B cell (primary cell): ENCODE data around the gene KIAA1614. TPM values are rescaled to one million over a fixed set of nuclear protein-coding genes. Genes with fewer than 3 reads are reported as not detected.
A peak's percentile ranks its signal among the peaks of the same experiment; 100 is the strongest.

Experiments
- ATAC-seq: fragments of 200-7000 bp; cut with Tn5 transposase; one replicate; pipeline ENCODE4 v1.10.0; 2021; ENCODE audit warnings: low read depth, mild to moderate bottlenecking, moderate number of reproducible peaks, moderate library complexity
- CTCF ChIA-PET: fragments of 350-600 bp; sonication (Branson Sonifier 250); formaldehyde crosslinking; loops from one replicate; lab custom pipeline; 2021; ENCODE audit warnings: antibody characterized with exemption, inconsistent platforms; lab: Charles Lee
- POLR2A ChIA-PET: fragments of 350-600 bp; sonication (Branson Sonifier 250); formaldehyde crosslinking; loops from one replicate; lab custom pipeline; 2021; ENCODE audit warnings: antibody characterized with exemption; lab: Charles Lee
- DNase-seq: peaks from one replicate; pipeline ENCODE4 v3.0.0; 2013
- H2AFZ ChIP-seq: 2 replicates; pipeline ENCODE4 v1.6.1; 2012; ENCODE audit warnings: mild to moderate bottlenecking, low read depth, low read length; ENCODE audit not compliant: insufficient read depth, poor library complexity, severe bottlenecking
- H3K27ac ChIP-seq, 2 donors: 1 replicate in 1 of 2; 2 replicates in 1 of 2; pipeline ENCODE4 v1.5.1; 2012 to 2013; ENCODE audit warnings: low read length in 2 of 2, mild to moderate bottlenecking in 2 of 2, moderate library complexity in 1 of 2
- H3K27me3 ChIP-seq, 4 experiments: fragments of 200-600 bp in 1 of 4; sonication (generic) in 1 of 4; replicated peaks in 1 of 4; 1 replicate in 2 of 4; 2 replicates in 2 of 4; pipeline versions ENCODE4 v1.6.1 to v1.7.0; 2013 to 2016; ENCODE audit warnings: low read length in 3 of 4, mild to moderate bottlenecking in 2 of 4, mixed read lengths in 1 of 4, moderate library complexity in 1 of 4; ENCODE audit not compliant: insufficient read depth in 4 of 4, control insufficient read depth in 3 of 4; ENCODE audit errors: control extremely low read depth in 1 of 4
- H3K36me3 ChIP-seq, 2 experiments: replicated peaks in 1 of 2; 1 replicate in 1 of 2; 2 replicates in 1 of 2; pipeline versions ENCODE4 v1.6.1 to v1.7.1; 2013; ENCODE audit warnings: low read length in 1 of 2; ENCODE audit not compliant: insufficient read depth in 2 of 2, control insufficient read depth in 1 of 2; ENCODE audit errors: control extremely low read depth in 1 of 2, extremely low read depth in 1 of 2
- H3K4me1 ChIP-seq, 2 donors: fragments of 200-600 bp in 1 of 2; sonication (generic) in 1 of 2; 1 replicate in 1 of 2; 2 replicates in 1 of 2; pipeline versions ENCODE4 v1.5.1 to v1.6.1; 2013 to 2017; ENCODE audit warnings: low read length in 2 of 2; ENCODE audit not compliant: control insufficient read depth in 2 of 2, insufficient read depth in 2 of 2
- H3K4me2 ChIP-seq: replicated peaks from 2 replicates; pipeline ENCODE3; 2012; ENCODE audit warnings: mild to moderate bottlenecking, low read depth, low read length; ENCODE audit not compliant: poor library complexity, severe bottlenecking
- H3K4me3 ChIP-seq, 5 experiments: fragments of 200-600 bp in 1 of 5; sonication (generic) in 1 of 5; 1 replicate in 3 of 5; 2 replicates in 2 of 5; pipeline versions ENCODE4 v1.5.1 to v1.7.0; 2011 to 2016; ENCODE audit warnings: low read length in 4 of 5, mild to moderate bottlenecking in 4 of 5, low read depth in 2 of 5, control low read depth in 1 of 5, moderate library complexity in 1 of 5; ENCODE audit not compliant: insufficient read depth in 1 of 5; ENCODE audit errors: control extremely low read depth in 1 of 5, extremely low read depth in 1 of 5
- H3K79me2 ChIP-seq: fragments of 200-600 bp; sonication (generic); one replicate; pipeline ENCODE4 v1.6.0; 2016; ENCODE audit warnings: low read length; ENCODE audit not compliant: control insufficient read depth, insufficient read depth
- H3K9ac ChIP-seq: fragments of 200-600 bp; sonication (generic); 2 replicates; pipeline ENCODE4 v1.6.1; 2017; ENCODE audit warnings: mild to moderate bottlenecking, low read length, moderate library complexity
- H3K9me3 ChIP-seq, 3 donors: one replicate each; pipeline versions ENCODE4 v1.6.1 to v1.7.1; 2013; ENCODE audit warnings: low read length in 2 of 3; ENCODE audit not compliant: control insufficient read depth in 2 of 3, insufficient read depth in 1 of 3; ENCODE audit errors: control extremely low read depth in 1 of 3
- H4K20me1 ChIP-seq: 2 replicates; pipeline ENCODE4 v1.6.0; 2012; ENCODE audit warnings: mild to moderate bottlenecking, low read length; ENCODE audit not compliant: insufficient read depth, control insufficient read depth, poor library complexity, severe bottlenecking
- H3K27ac Mint-ChIP-seq: one replicate; pipeline ENCODE4 v1.8.0; 2021; ENCODE audit warnings: mixed read lengths
- H3K27me3 Mint-ChIP-seq: one replicate; pipeline ENCODE4 v1.8.0; 2021; ENCODE audit warnings: mixed read lengths
- H3K4me1 Mint-ChIP-seq: one replicate; pipeline ENCODE4 v1.8.0; 2021; ENCODE audit warnings: mixed read lengths
- H3K4me3 Mint-ChIP-seq: one replicate; pipeline ENCODE4 v1.8.0; 2021; ENCODE audit warnings: mixed read lengths
- H3K9me3 Mint-ChIP-seq: one replicate; pipeline ENCODE4 v1.8.0; 2022; ENCODE audit warnings: mixed read lengths; ENCODE audit not compliant: insufficient read depth
- EZH2 ChIP-seq: IDR thresholded peaks from 2 replicates; pipeline ENCODE4 v1.6.1; 2012; ENCODE audit warnings: borderline replicate concordance, low read depth, mild to moderate bottlenecking, moderate library complexity, low read length; ENCODE audit not compliant: insufficient read depth, poor library complexity, severe bottlenecking
- WGBS: methylation state at CpG from one replicate; pipeline ENCODE4 v1.1.5; 2013; ENCODE audit warnings: missing lambda C conversion rate; ENCODE audit not compliant: insufficient coverage; 5-methylcytosine and 5-hydroxymethylcytosine counted together
- intact Hi-C: fragments of 100-400 bp; cut with micrococcal nuclease; formaldehyde crosslinking; loops from one replicate; pipeline ENCODE4 v1.10.0; 2022
- polyA plus RNA-seq: library from polyadenylated mRNA; depleted of rRNA; stranded (reverse); fragments of >200 nt; gene quantifications from 2 replicates; pipeline ENCODE4 v1.2.3, GENCODE V29; 2012
- total RNA-seq, 2 donors: library from RNA; stranded (reverse); fragments of 120-200 nt in 1 of 2; gene quantifications; 1 replicate in 1 of 2; 2 replicates in 1 of 2; pipeline versions ENCODE4 v1.2.3 to v1.2.4, GENCODE V29; 2013 to 2022
- TF ChIP-seq, protein P1 (sequence below): fragments of 200-600 bp; IDR thresholded peaks from one replicate; pipeline ENCODE4 v1.8.0; 2022; ENCODE audit warnings: antibody characterized with exemption, mild to moderate bottlenecking

Gene KIAA1614
- total and polyA plus RNA-seq, 2 donors (not counting 1 experiment from before 2014, with no cell fraction given): 0.03 to 0.22 TPM

DNA sequence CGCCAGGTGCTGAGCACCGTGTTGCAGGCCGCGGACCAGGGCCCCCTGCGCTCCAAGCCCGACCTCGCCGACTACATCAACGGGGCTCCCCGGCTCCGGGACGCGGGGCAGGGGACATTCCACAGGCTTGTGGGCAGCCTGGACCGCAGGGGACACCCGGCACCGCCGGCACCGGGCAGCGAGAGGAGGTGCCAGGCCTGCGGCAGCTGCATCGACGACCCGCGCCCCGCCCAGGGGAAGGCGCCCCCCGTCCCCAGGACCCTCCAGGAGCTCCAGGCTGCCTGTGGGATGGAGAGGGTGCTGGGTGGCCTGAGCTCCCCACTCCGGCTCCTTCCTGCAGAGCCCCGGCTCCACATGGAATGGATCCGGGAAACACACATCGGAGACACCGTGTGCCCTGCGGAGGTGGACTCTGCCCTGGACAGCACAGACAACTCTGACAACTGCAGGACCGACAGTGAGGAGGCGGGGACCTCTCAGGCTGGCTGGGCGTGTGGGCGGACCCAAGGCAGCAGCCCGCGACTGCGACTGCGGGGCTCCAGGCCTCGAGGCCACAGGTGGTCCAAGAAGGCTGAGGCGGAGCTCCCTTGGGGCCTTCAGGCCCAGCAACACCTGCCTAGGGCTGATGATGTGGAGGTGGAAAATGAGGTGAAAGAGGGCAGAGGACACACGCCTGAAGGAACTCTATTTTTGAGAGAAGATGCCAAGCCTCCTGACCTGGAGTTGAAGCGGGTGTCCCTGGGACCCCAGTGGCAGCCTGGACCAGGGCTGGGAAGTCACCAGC, 22.8 kb downstream of the KIAA1614 start:
- no peak overlapping the region for H3K9ac ChIP-seq
- Mint-ChIP-seq H3K4me3 (no peak overlapping the region), H3K27ac (no peak overlapping the region), H3K4me1 (peaks cover 25% of the 10 kb centered on the region), H3K27me3 (peaks cover 5% of the 10 kb centered on the region), H3K9me3 (no peaks in the 10 kb centered on the region)
- H3K4me1 ChIP-seq: peaks cover 18 to 21% of the 10 kb centered on the region in 2 donors
- DNase-seq (no peak), ATAC-seq (no peak)
- H3K4me2 ChIP-seq: peak overlapping the region; percentile 49
- H4K20me1 ChIP-seq: no peaks in the 10 kb centered on the region
- H3K4me3 ChIP-seq: no peak overlapping the region
- ChIA-PET POLR2A (no interaction called here), CTCF (no interaction called here)
- no peak for TF ChIP-seq EZH2
- TF ChIP-seq, protein P1, sequence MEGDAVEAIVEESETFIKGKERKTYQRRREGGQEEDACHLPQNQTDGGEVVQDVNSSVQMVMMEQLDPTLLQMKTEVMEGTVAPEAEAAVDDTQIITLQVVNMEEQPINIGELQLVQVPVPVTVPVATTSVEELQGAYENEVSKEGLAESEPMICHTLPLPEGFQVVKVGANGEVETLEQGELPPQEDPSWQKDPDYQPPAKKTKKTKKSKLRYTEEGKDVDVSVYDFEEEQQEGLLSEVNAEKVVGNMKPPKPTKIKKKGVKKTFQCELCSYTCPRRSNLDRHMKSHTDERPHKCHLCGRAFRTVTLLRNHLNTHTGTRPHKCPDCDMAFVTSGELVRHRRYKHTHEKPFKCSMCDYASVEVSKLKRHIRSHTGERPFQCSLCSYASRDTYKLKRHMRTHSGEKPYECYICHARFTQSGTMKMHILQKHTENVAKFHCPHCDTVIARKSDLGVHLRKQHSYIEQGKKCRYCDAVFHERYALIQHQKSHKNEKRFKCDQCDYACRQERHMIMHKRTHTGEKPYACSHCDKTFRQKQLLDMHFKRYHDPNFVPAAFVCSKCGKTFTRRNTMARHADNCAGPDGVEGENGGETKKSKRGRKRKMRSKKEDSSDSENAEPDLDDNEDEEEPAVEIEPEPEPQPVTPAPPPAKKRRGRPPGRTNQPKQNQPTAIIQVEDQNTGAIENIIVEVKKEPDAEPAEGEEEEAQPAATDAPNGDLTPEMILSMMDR: no peak
- intact Hi-C loops: no loop called here
- H2AFZ ChIP-seq: no peak overlapping the region
- H3K36me3 ChIP-seq: no peaks in the 10 kb centered on the region
- H3K27ac ChIP-seq: no peak overlapping the region
- 74% methylated on average over 45 of the region's 45 CpGs for WGBS
- no peaks in the 10 kb centered on the region for H3K9me3 ChIP-seq
- H3K27me3 ChIP-seq: no peaks in the 10 kb centered on the region
- no peaks in the 10 kb centered on the region for H3K79me2 ChIP-seq
